NCI-H748 (cell line): Measurements from ENCODE around the gene MEIOC.
"Not testable (repeated sequence)": the region's sequence is repeated elsewhere in the genome, so short reads cannot be mapped to it uniquely, and the experiment has no call there.

Experiments used
- DNase-seq: peaks from one replicate; lab custom pipeline; 2025; ENCODE audit not compliant: unreplicated experiment; lab: John Stamatoyannopoulos, UW

MEIOC gene

DNA sequence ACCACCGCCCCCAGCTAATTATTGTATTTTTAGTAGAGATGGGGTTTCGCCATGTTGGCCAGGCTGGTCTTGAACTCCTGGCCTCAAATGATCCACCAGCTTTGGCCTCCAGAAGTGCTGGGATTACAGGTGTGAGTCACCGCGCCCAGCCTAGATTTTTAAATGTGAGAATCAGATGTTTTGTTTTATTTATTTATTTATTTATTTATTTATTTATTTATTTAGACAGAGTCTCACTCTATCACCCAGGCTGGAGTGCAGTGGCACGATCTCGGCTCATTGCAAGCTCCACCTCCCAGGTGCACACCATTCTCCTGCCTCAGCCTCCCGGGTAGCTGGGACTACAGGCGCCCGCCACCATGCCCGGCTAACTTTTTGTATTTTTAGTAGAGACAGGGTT, 44.0 kb downstream of the MEIOC start:
- not testable (repeated sequence) for DNase-seq

DNA sequence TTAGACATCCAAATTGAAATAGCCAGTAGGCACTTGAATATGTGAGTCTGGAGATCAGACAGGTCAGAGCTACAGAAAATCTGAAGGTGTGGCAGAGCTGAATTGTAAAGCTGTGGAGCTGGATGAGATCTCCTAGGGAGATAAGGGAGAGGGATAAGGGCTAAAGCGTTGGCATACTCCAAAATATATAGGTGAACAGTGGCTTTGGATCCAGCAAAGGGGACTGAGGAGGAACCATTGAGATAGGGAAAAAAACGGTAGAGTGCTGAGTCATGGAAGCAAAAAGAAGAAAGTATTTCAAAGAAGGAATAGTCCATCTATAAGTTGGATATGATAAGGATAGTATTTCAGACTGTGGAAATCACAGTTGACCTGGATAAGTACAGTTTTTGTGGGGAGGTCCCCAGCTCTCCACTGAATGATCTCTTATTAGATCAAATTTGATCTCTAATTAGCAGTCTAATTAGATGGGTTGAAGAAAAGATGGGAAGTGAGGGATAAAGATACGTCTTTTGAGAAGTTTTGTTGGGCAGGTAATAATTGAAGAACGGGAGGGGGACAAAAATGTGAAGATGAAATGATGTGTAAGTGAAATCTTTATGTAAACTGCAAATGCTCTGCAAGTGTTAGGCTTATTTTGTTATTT, 51.6 kb downstream of the MEIOC start:
- DNase-seq, result no peak

DNA sequence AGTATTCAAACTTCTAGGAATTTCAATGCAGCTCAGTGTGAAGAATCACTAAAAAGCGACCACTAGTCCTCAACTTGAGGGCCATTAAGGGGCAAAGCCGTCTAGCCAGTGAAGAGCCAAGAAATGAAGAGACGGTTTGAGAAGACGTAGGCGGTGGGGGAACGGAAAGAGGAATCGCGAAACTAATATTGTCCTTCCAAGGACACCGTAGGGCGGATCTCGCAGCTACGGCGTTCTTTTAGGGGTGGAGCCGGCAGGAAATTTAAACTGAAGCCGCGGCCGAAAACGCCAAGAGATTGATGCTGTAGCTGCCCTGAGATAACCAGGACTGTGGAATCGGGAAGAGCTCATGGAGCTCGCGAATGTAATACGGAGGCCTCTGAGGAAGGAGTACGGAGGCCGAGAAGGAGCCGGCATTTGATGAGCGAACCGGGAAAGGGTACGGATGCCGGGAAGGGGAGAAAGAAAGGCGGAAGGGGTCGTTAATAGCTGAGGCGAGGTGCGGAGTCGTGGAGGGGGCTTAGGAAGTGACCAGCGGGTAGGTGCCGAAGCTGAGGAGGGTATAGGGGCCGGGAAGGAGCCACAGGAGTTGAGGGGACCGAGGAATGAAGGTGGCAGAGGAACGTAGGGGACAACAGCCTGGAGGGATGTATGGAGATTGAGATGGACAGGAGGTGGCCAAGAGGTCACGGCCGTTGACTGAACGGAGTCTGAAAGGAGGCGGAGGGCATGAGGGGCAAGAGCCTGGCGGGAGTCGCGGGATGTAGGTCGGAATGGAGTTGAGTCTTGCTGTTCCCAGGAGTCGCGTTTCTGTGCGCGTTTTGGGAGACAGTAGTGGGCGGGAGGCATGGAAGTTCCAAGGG, 52.4 kb downstream of the MEIOC start, which contains the start of gene DBF4B:
DBF4B (plus strand) TSS at position 265 of the 863 bp plus-strand sequence; CDS start at position 421, 156 bp downstream.
- peak; percentile 91 for DNase-seq

DNA sequence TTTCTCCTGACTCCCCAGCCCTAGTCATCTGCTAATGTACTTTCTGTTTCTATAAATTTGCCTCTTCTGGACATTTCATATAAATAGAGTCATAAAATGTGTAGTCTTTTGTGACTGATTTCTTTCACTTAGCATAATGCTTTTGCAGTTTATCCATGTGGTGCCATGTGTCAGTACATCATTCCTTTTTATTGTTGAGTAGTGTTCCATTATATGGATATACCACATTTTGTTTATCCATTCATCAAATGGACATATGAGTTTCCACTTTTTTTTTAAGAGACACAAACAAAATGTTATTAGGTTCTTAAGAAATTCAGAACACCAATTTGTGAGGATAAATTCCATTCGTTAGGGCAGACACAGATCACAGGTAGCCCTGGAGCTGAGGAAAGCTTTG, 63.2 kb downstream of the MEIOC start:
- no peak for DNase-seq

DNA sequence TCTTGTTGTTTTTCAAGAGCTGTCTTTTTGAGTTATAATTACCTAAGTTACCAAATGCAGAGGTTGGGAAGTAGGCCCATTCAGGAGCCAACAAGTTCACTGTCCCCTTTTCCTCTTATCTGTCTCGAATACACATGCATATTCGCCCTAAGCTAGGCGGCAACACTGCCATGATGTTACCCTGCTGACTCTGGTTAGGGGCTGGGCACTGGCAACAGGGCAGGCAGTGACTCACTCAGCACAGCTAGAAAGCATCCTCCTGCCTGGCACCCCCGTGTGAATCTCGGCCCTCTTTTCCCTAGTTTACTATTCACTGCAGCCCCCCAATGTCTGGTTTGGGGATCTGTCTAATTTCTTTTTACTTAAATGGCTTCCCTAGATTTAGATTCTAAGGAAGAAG, 66.0 kb downstream of the MEIOC start:
- DNase-seq, result no peak
